AG09319 (cell line): Measurements from ENCODE around the gene CCDC192.

Experiments
- DNase-seq: peaks from one replicate; pipeline ENCODE4 v3.0.0-alpha.2; 2010; ENCODE audit warnings: low read depth; ENCODE audit errors: extremely low read depth
- TF ChIP-seq, protein P1 (sequence below): IDR thresholded peaks from 2 replicates; pipeline ENCODE4 v1.5.1; 2011; ENCODE audit warnings: low read depth, mild to moderate bottlenecking, inconsistent platforms, low read length, moderate library complexity

The CCDC192 gene

GRCh38 chr5:127907907-127908306 is 204.7 kb downstream of the CCDC192 start:
- no peak for DNase-seq
- TF ChIP-seq, protein P1, sequence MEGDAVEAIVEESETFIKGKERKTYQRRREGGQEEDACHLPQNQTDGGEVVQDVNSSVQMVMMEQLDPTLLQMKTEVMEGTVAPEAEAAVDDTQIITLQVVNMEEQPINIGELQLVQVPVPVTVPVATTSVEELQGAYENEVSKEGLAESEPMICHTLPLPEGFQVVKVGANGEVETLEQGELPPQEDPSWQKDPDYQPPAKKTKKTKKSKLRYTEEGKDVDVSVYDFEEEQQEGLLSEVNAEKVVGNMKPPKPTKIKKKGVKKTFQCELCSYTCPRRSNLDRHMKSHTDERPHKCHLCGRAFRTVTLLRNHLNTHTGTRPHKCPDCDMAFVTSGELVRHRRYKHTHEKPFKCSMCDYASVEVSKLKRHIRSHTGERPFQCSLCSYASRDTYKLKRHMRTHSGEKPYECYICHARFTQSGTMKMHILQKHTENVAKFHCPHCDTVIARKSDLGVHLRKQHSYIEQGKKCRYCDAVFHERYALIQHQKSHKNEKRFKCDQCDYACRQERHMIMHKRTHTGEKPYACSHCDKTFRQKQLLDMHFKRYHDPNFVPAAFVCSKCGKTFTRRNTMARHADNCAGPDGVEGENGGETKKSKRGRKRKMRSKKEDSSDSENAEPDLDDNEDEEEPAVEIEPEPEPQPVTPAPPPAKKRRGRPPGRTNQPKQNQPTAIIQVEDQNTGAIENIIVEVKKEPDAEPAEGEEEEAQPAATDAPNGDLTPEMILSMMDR = no peak

- peak; percentile 15 for DNase-seq
- TF ChIP-seq, protein P1 = peak; percentile 54
Measured at GRCh38 chr5:127909066-127909465, 205.9 kb downstream of the CCDC192 start.

DNA sequence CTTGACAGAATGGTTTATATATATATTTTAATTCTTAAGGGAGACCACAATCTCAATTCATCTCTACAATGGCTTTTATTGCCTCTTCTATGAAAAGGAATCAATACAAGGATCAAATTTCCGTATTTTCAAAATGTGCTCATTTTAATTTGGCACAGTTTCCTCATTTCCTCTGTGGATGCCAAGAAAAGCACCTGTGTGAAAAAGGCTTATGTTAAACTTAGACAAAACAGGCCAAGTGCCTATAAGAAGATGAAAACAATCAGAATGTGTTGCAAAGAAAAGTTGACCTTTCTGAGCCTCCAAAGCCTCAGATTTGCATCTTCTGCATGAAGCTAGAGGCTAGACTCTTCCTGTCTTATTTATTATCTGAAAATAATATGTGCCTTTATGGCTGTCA is 206.6 kb downstream of the CCDC192 start:
- DNase-seq = no peak

DNA sequence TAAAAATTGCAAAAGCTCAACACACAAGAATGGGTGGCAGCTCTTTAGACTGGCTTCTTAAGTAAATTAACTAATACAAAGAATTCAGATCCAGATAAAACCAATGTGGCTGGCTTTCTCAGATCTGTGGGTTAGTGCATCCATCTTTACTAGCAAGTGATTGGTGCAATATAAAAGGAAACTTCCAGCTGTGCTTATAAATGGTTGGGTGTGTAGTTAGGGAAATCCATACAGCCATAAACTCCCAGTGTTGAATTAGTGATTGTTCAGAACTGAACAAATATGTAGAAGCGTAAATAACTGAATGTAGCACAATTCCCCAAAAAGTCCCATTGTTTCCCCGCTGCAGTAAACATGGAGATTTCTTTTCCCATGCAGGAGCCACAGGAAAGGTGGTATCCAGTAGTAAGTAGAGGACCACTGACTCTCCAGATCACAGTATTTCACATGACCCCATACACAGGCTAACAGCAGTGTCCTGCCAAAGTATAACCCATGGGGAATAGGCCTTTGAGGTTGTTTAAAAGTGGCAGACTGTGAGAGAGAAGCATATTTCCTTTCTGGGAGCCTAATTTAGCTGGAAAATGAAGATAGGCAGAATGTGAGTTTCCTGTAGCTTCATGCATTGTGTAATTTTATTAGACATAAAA is 207.2 kb downstream of the CCDC192 start:
- no peak for DNase-seq
- TF ChIP-seq, protein P1 = no peak

More for the DNA sequence above, 206.6 kb downstream of the CCDC192 start:
- TF ChIP-seq, protein P1 = no peak

DNA sequence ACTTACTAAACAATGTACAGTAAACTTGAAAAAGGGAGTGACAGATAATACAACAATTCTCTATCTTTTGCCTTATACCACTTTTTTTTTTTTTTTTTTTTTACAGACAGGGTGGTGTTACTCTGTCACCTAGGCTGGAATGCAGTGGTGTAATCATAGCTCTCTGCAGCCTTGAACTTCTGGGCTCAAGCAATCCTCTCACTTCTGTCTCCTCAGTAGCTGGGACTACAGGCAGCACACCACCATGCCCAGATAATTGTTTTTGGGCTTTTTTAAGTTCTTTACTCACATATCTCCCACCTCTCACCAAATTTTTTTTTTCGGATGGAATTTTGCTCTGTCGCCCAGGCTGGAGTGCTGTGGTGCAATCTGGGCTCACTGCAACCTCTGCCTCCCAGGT is 208.4 kb downstream of the CCDC192 start:
- DNase-seq = no peak

DNA sequence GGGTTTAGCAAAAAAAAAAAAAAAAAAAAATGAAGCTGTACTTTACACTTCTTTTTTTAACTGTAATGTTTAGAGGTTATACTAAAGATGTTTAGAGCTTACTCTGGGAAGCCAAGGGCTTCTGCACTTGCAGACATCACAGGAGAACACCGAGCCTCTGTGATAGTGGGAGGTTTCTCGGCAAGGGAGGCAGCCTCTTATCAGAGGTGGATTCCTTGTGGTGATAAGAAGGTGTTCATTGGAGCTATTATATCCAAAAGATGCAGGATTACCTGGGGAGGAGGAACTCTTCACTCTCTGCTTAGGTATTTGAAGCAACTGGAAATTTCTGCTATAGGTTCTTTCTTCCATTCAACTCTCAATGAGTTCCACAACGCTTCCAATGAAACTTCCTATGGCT is 209.2 kb downstream of the CCDC192 start:
- DNase-seq = no peak
- TF ChIP-seq, protein P1 = no peak

More for the DNA sequence above, 208.4 kb downstream of the CCDC192 start:
- TF ChIP-seq, protein P1 = no peak

DNA sequence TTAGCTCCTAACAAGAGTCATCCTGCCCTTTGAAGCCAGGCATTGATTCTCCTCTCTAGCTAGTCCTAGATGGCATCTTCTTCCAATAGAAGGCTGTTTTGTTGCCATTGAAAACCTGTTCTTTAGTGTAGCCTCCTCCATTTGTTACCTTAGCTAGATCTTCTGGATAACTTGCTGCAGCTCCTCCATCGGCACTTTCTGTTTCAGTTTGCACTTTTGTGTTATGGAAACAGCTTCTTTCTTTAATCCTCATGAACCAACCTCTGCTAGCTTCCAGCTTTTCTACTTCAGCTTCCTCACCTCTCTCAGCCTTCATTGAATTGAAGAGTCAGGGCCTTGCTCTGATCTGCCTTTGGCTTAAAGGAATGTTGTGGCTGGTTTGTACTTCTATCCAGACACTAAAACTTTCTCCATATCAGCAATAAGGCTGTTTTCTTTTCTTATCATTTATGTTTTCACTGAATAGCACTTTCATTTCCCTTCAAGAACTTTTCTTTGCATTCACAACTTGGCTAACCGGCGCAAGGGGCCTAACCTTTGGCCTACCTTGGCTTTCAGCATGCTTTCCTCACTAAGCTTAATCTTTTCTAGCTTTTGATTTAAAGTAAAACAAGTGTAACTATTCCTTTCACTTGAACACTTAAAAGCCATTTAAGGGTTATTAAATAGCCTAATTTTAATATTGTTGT is 213.8 kb downstream of the CCDC192 start:
- TF ChIP-seq, protein P1 = no peak
- no peak for DNase-seq
